ENCODE data around the gene WNT16. TPM values are rescaled to one million over a fixed set of nuclear protein-coding genes. Genes with fewer than 3 reads are reported as not detected.

Gene WNT16
- total RNA-seq, 4 donors from 2014 or later, result not detected

- 66 to 69% methylated on average over 2 of the region's 2 CpGs for WGBS, 2 donors
- Histone ChIP-seq H3K9me3 (no peaks in the 10 kb centered on the region), H3K36me3 (peaks cover 3 to 5% of the 10 kb centered on the region in 2 donors), H3K4me1 (peaks cover 4 to 5% of the 10 kb centered on the region in 2 donors), H3K4me3 (replicated peaks in 1 of 3) (no peak overlapping the region), H3K27ac (no peak overlapping the region), H3K27me3 (no peaks in the 10 kb centered on the region)
- intact Hi-C loops (cut with DNase I), result no loop called here
- TF ChIP-seq POLR2A (IDR thresholded peaks at IDR 0.05) (no peak), CTCF (IDR thresholded peaks at IDR 0.05) (peak; percentile 43 to 84 (median 64))
- peak; percentile 7 to 12 for DNase-seq
Measured at GRCh38 chr7:121366852-121367431, 38.1 kb downstream of the WNT16 start.

- intact Hi-C loops (cut with DNase I), result loop anchor here (2.0 kb wide), 1 partner anchor 177 kb away; no protein-coding TSS in a partner anchor
- H3K27ac ChIP-seq, result no peak overlapping the region
Measured at GRCh38 chr7:121369462-121369861, 40.7 kb downstream of the WNT16 start.

GRCh38 chr7:121371367-121371766 is 42.6 kb downstream of the WNT16 start:
- Histone ChIP-seq H3K9me3 (no peaks in the 10 kb centered on the region), H3K4me3 (replicated peaks in 1 of 3) (no peak overlapping the region), H3K4me1 (peaks cover 4 to 5% of the 10 kb centered on the region in 2 donors), H3K27ac (no peak overlapping the region), H3K27me3 (no peaks in the 10 kb centered on the region), H3K36me3 (no peaks in the 10 kb centered on the region)
- WGBS, 2 donors, result 75 to 79% methylated on average over 1 of the region's 1 CpG
- intact Hi-C loops (cut with DNase I), result no loop called here
- TF ChIP-seq POLR2A (IDR thresholded peaks at IDR 0.05) (no peak), CTCF (IDR thresholded peaks at IDR 0.05) (no peak)
- DNase-seq, result no peak

More at GRCh38 chr7:121369462-121369861, 40.7 kb downstream of the WNT16 start:
- 39 to 58% methylated on average over 2 of the region's 2 CpGs for WGBS, 2 donors
- TF ChIP-seq POLR2A (IDR thresholded peaks at IDR 0.05), result no peak
- TF ChIP-seq CTCF (IDR thresholded peaks at IDR 0.05), result no peak
- no peaks in the 10 kb centered on the region for H3K36me3 ChIP-seq
- no peak overlapping the region for H3K4me3 ChIP-seq (replicated peaks in 1 of 3)
- H3K27me3 ChIP-seq, result no peaks in the 10 kb centered on the region
- no peak for DNase-seq
- peaks cover 4 to 5% of the 10 kb centered on the region in 2 donors for H3K4me1 ChIP-seq
- H3K9me3 ChIP-seq, result no peaks in the 10 kb centered on the region

GRCh38 chr7:121371883-121372282 is 43.1 kb downstream of the WNT16 start:
- no peak overlapping the region for H3K27ac ChIP-seq
- DNase-seq, result no peak

More at GRCh38 chr7:121371883-121372282, 43.1 kb downstream of the WNT16 start:
- H3K4me3 ChIP-seq (replicated peaks in 1 of 3), result no peak overlapping the region
- H3K36me3 ChIP-seq, result peaks cover 0 to under 1% of the 10 kb centered on the region in 2 donors
- H3K4me1 ChIP-seq, result peaks cover 4 to 5% of the 10 kb centered on the region in 2 donors
- intact Hi-C loops (cut with DNase I), result no loop called here
- WGBS, 2 donors, result 78 to 87% methylated on average over 2 of the region's 2 CpGs
- no peak for TF ChIP-seq CTCF (IDR thresholded peaks at IDR 0.05)
- TF ChIP-seq POLR2A (IDR thresholded peaks at IDR 0.05), result no peak
- no peaks in the 10 kb centered on the region for H3K9me3 ChIP-seq
- no peaks in the 10 kb centered on the region for H3K27me3 ChIP-seq

All from thyroid gland (tissue), 4 donors.